ENCODE results near the gene ZC3H12C. TPM values are rescaled to one million over a fixed set of nuclear protein-coding genes. Genes with fewer than 3 reads are reported as not detected.

Gene ZC3H12C
- total RNA-seq (1 to 10 TPM; 3.3 to 9.5 (median 4.5) TPM), polyA plus RNA-seq (1 to 10 TPM; 1.5 to 2.7 TPM)

DNA sequence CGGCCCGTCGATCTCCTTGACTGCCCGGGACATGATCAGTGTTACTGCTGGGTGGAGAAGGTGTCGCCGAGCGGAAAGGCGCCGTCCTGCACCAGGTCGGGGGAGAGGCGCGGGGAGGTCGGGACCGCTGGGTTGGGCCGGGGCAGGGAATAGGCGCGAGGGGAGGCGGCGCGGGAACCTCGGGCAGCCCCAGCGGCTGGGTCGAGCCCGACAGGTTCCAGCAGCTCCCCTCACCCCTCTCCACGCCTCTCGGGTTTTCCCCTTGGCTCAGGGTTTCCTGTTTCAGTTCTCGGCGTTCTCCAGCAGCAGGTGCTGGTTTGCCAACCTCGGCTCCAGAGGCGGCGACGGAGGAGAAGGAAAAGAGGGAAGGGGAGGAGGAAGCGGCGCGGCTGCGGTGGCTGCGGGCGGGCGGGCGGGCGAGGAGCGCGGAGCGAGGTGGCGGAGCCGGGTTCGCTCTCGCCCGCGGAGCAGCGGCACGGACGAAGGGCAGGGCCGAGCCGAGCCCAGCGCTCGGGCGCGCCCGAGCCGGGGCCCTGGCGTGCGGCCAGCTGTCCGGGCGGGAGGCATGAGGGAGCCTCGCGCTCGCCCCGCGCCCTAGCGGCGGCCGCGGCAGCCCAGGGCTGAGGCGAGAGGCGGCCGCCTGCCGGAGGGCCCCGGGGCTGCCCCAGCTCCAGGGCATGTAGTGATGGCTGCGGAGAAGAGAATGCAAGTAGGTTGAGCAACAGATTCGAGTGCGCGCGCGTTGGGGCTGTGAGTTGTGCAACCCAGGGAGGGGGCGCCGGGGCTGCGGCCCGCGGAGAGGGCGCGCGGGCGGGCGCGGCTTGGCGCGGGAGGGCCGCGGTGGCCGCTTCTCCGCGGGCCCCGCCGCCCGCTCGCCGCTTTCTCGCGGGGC is at the start of gene ZC3H12C:
Gene ZC3H12C (plus strand): TSS at position 878 of the 892 bp plus-strand sequence. CDS start 20 bp downstream, outside the sequence.
- 1% methylated on average over 64 to 110 of the region's 110 CpGs for WGBS, 2 donors
- peak; percentile 86 to 93 (median 90) for ATAC-seq
- intact Hi-C loops (cut with DNase I), result no loop called here
- Histone ChIP-seq H3K36me3 (no peaks in the 10 kb centered on the region), H3K4me1 (peaks cover 4 to 6% (median 5%) of the 10 kb centered on the region in 3 donors), H3K9me3 (no peaks in the 10 kb centered on the region), H3K4me3 (peak within 1 kb of the TSS; percentile 61 to 78 (median 72)), H3K27me3 (no peaks in the 10 kb centered on the region), H3K27ac (peak within 1 kb of the TSS; percentile 72 to 93 (median 86))
- peak; percentile 89 to 93 (median 92) for DNase-seq
- no peak for FAIRE-seq
- TF ChIP-seq CTCF (IDR thresholded peaks at IDR 0.05), result peak in 2 of 4 donors; percentile 8 to 28

- H3K4me3 ChIP-seq, result no peak overlapping the region
- 64 to 65% methylated on average over 9 of the region's 9 CpGs for WGBS, 2 donors
- no peak for FAIRE-seq
- peak in 3 of 4 donors; percentile 30 to 65 (median 30) for ATAC-seq
- no peak for TF ChIP-seq CTCF (IDR thresholded peaks at IDR 0.05)
- no peaks in the 10 kb centered on the region for H3K27me3 ChIP-seq
- H3K36me3 ChIP-seq, result no peaks in the 10 kb centered on the region
- H3K4me1 ChIP-seq, result no peaks in the 10 kb centered on the region
- intact Hi-C loops (cut with DNase I), result no loop called here
- no peaks in the 10 kb centered on the region for H3K9me3 ChIP-seq
- peak in 1 of 6 donors; percentile 15 for DNase-seq
- H3K27ac ChIP-seq, result no peak overlapping the region
These were observed 48.8 kb upstream of the ZC3H12C start for GRCh38 chr11:110044226-110044968.

DNA sequence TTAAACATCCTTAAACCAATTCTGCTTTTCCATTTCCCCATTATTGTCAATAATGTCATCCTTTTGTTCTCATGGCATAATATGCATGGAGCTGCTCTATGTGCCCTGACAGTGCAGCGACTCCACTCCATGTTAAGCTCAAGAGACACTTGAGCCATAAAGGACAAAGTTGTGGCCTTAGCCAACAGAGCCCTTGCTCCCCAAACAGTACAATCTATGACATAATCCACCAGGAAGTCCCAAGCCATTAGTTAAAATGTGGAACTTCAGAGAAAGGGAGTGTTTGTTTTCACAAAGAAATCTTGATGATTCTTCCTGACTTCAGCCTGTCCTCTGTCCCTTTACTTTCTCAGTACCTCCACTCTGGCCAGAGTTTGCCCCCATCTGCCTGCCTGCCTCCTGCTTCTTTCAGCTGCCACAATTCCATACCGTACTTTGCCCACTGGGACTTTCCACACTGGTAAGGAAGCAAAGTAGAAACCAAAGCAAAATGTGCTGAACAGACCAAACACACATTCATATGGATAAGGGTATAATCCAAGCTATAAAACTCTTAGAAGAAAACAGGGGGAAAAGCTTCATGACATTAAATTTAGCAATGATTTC is 46.3 kb upstream of the ZC3H12C start:
- intact Hi-C loops (cut with DNase I), result no loop called here
- ATAC-seq (peak in 2 of 4 donors; percentile 32 to 49), FAIRE-seq (no peak), DNase-seq (no peak)
- 93 to 95% methylated on average over 2 of the region's 2 CpGs for WGBS, 2 donors
- Histone ChIP-seq H3K27me3 (no peaks in the 10 kb centered on the region), H3K4me1 (no peaks in the 10 kb centered on the region), H3K4me3 (no peak overlapping the region), H3K27ac (peak overlapping the region in 1 of 4 donors; percentile 24), H3K9me3 (no peaks in the 10 kb centered on the region), H3K36me3 (no peaks in the 10 kb centered on the region)
- TF ChIP-seq CTCF (IDR thresholded peaks at IDR 0.05), result no peak

- intact Hi-C loops (cut with DNase I), result no loop called here
- 90 to 94% methylated on average over 33 of the region's 33 CpGs for WGBS, 2 donors
- TF ChIP-seq CTCF (IDR thresholded peaks at IDR 0.05), result no peak
- Histone ChIP-seq H3K9me3 (no peaks in the 10 kb centered on the region), H3K27ac (no peak overlapping the region), H3K27me3 (no peaks in the 10 kb centered on the region), H3K4me3 (no peak overlapping the region), H3K4me1 (no peaks in the 10 kb centered on the region), H3K36me3 (no peaks in the 10 kb centered on the region)
- FAIRE-seq (no peak), DNase-seq (no peak), ATAC-seq (no peak)
These were observed 43.5 kb upstream of the ZC3H12C start for GRCh38 chr11:110049501-110050200.
